ENCODE measurements around the gene ADAMTS14.

The ADAMTS14 gene

DNA sequence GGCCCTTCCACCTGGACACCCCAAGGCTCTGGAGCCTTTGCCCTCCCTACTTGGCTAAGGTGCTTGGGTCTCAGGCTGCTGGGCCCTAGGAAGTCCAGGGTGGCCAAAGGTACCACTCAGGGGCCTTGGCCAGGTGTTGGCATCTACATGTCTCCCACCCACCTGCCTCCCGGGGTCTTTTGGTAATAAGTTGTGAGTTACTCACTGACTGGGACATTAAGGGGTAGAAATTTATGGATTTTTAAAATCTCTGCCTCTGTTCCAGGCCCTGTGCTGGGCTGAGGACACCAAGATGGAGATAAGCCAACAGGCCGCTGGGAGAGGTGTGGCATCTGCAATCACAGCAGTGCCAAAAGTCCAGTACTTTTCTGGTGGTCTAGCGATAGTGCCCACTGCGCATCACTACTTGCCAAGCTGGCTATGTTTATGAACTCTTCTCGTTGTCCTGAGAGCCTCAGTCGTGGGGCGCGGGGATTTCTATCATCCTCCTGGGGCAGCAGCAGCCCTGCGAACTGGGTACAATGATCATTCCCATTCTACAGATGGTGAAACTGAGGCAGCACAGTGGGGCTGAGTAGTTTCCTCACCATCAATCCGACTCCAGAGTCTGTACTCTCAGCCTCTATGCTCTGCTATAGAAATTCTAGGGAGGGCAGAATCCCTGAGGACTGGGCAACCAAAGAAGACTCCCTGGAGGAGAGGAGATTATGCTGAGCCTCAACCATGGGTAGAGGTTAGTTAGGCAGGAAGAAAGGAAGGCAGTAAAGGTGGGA is 76.7 kb downstream of the ADAMTS14 start:
- DNase-seq (ENCODE audit: extremely low spot score), result no peak
- TF ChIP-seq L3MBTL2 (conservative IDR thresholded peaks at IDR 0.05) (no peak), TARDBP (IDR thresholded peaks at IDR 0.05) (no peak), ZNF384 (IDR thresholded peaks at IDR 0.05) (no peak), NFRKB (IDR thresholded peaks at IDR 0.05) (no peak), BHLHE40 (IDR thresholded peaks at IDR 0.05; ENCODE audit: borderline replicate concordance) (no peak)
- CTCF ChIA-PET, result no interaction called here
- POLR2A ChIA-PET, result no interaction called here

DNA sequence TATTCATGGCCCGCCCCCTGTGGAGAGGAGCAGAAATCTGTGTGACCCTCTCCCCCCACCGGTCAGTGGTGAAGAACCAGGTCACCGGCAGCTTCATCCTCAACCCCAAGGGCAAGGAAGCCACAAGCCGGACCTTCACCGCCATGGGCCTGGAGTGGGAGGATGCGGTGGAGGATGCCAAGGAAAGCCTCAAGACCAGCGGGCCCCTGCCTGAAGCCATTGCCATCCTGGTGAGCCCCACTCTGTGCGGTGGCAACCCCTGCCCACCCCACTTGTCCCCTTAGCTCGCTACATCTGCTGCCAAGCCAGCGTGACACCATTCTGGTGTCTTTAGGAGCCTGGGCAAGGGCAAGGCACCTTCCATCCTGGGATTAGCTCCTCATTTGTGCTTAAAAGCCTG is 77.5 kb downstream of the ADAMTS14 start:
- DNase-seq (ENCODE audit: extremely low spot score), result no peak
- ChIA-PET CTCF (no interaction called here), POLR2A (no interaction called here)
- TF ChIP-seq ZNF384 (IDR thresholded peaks at IDR 0.05), result no peak
- no peak for TF ChIP-seq ELF4 (IDR thresholded peaks at IDR 0.05)
- TF ChIP-seq FOXK2 (IDR thresholded peaks at IDR 0.05), result no peak
- TF ChIP-seq CTBP1 (IDR thresholded peaks at IDR 0.05; ENCODE audit: borderline replicate concordance), result no peak
- TF ChIP-seq ARNT (IDR thresholded peaks at IDR 0.05), result no peak
- TF ChIP-seq SP1 (IDR thresholded peaks at IDR 0.05), result no peak
- no peak for TF ChIP-seq LEF1 (IDR thresholded peaks at IDR 0.05; ENCODE audit: borderline replicate concordance)
- TF ChIP-seq FOXM1 (IDR thresholded peaks at IDR 0.05; ENCODE audit: borderline replicate concordance), result no peak
- no peak for TF ChIP-seq FOXA1 (IDR thresholded peaks at IDR 0.05)
- no peak for TF ChIP-seq BHLHE40 (IDR thresholded peaks at IDR 0.05; ENCODE audit: borderline replicate concordance)
- TF ChIP-seq L3MBTL2 (conservative IDR thresholded peaks at IDR 0.05), result no peak
- TF ChIP-seq HDGF (IDR thresholded peaks at IDR 0.05; ENCODE audit: borderline replicate concordance), result no peak
- TF ChIP-seq TARDBP (IDR thresholded peaks at IDR 0.05), result no peak
- TF ChIP-seq SUZ12 (IDR thresholded peaks at IDR 0.05), result no peak
- TF ChIP-seq, protein P1, sequence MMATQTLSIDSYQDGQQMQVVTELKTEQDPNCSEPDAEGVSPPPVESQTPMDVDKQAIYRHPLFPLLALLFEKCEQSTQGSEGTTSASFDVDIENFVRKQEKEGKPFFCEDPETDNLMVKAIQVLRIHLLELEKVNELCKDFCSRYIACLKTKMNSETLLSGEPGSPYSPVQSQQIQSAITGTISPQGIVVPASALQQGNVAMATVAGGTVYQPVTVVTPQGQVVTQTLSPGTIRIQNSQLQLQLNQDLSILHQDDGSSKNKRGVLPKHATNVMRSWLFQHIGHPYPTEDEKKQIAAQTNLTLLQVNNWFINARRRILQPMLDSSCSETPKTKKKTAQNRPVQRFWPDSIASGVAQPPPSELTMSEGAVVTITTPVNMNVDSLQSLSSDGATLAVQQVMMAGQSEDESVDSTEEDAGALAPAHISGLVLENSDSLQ (IDR thresholded peaks at IDR 0.05), result no peak
- no peak for TF ChIP-seq NFRKB (IDR thresholded peaks at IDR 0.05)

DNA sequence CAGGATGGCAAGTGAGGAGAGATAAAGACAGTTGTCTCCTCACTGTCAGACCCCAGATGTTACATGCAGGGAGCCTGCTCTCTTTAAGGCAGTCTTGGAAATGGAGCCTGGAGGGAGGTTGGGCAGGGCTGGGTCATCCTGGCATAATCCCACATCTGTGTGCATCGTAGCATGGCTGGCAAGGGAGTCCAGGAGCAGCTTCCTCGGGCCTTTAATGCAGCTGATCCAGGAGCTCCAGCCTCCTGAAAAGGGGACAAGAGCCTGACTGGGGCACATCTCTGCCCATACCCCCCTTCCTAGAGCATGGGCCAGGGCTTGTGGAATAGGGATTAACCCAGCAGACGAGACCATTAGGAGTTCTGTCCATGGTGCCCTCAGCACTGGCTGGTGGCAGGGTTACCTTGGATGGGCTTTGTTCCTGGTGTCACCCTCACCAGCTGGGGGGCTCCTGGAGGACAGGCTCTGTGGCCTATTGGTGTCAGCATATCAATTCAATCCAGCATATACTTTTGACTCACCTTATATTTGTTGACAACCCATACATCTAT is 77.9 kb downstream of the ADAMTS14 start:
- POLR2A ChIA-PET, result no interaction called here
- TF ChIP-seq ZNF384 (IDR thresholded peaks at IDR 0.05) (no peak), TARDBP (IDR thresholded peaks at IDR 0.05) (no peak), ELF4 (IDR thresholded peaks at IDR 0.05) (no peak), ARNT (IDR thresholded peaks at IDR 0.05) (no peak), FOXM1 (IDR thresholded peaks at IDR 0.05; ENCODE audit: borderline replicate concordance) (no peak), FOXK2 (IDR thresholded peaks at IDR 0.05) (no peak), NFRKB (IDR thresholded peaks at IDR 0.05) (no peak), SP1 (IDR thresholded peaks at IDR 0.05) (no peak), CTBP1 (IDR thresholded peaks at IDR 0.05; ENCODE audit: borderline replicate concordance) (no peak), HDGF (IDR thresholded peaks at IDR 0.05; ENCODE audit: borderline replicate concordance) (no peak), SUZ12 (IDR thresholded peaks at IDR 0.05) (no peak), BHLHE40 (IDR thresholded peaks at IDR 0.05; ENCODE audit: borderline replicate concordance) (no peak), FOXA1 (IDR thresholded peaks at IDR 0.05) (no peak), L3MBTL2 (conservative IDR thresholded peaks at IDR 0.05) (no peak), LEF1 (IDR thresholded peaks at IDR 0.05; ENCODE audit: borderline replicate concordance) (no peak)
- TF ChIP-seq, protein P1 (IDR thresholded peaks at IDR 0.05), result no peak
- no peak for DNase-seq (ENCODE audit: extremely low spot score)
- CTCF ChIA-PET, result no interaction called here

DNA sequence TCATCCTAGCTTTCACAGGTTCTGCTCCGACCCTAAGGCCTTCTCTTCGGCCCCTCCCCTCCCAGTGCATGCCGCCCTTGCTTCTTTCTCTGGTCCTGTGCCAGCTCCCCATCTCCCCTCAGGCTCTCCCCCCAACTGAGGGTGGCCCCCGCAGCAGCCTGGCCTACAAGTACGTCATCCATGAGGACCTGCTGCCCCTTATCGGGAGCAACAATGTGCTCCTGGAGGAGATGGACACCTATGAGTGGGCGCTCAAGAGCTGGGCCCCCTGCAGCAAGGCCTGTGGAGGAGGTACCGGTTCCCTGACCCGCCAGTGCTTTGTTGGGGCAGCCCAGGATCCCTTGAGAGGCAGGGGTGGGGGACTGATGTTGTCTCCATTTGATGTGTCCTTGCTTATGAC is 79.0 kb downstream of the ADAMTS14 start:
- DNase-seq (ENCODE audit: extremely low spot score), result no peak
- ChIA-PET CTCF (no interaction called here), POLR2A (no interaction called here)
- TF ChIP-seq NFRKB (IDR thresholded peaks at IDR 0.05), result no peak
- TF ChIP-seq TARDBP (IDR thresholded peaks at IDR 0.05), result no peak
- no peak for TF ChIP-seq ARNT (IDR thresholded peaks at IDR 0.05)
- TF ChIP-seq FOXA1 (IDR thresholded peaks at IDR 0.05), result no peak
- no peak for TF ChIP-seq ELF4 (IDR thresholded peaks at IDR 0.05)
- no peak for TF ChIP-seq LEF1 (IDR thresholded peaks at IDR 0.05; ENCODE audit: borderline replicate concordance)

DNA sequence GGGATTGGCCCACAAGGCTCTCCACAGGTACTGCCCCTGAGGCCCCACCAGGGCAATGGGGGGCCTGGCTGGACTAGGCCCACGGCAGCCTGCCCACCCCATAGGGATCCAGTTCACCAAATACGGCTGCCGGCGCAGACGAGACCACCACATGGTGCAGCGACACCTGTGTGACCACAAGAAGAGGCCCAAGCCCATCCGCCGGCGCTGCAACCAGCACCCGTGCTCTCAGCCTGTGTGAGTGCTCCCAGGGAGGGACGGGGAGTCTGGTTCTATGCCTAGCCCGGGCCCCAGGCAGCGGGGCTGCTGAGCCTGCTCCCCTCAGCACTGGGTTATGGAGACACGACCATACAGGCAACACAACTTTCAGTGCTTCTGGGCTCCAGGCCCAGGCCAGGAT is 79.7 kb downstream of the ADAMTS14 start:
- POLR2A ChIA-PET, result no interaction called here
- no peak for DNase-seq (ENCODE audit: extremely low spot score)
- TF ChIP-seq SUZ12 (IDR thresholded peaks at IDR 0.05) (no peak), LEF1 (IDR thresholded peaks at IDR 0.05; ENCODE audit: borderline replicate concordance) (no peak), CTBP1 (IDR thresholded peaks at IDR 0.05; ENCODE audit: borderline replicate concordance) (no peak), TARDBP (IDR thresholded peaks at IDR 0.05) (no peak), FOXK2 (IDR thresholded peaks at IDR 0.05) (no peak), FOXA1 (IDR thresholded peaks at IDR 0.05) (no peak), ZNF384 (IDR thresholded peaks at IDR 0.05) (no peak), ARNT (IDR thresholded peaks at IDR 0.05) (no peak), NFRKB (IDR thresholded peaks at IDR 0.05) (no peak), SP1 (IDR thresholded peaks at IDR 0.05) (no peak), L3MBTL2 (conservative IDR thresholded peaks at IDR 0.05) (no peak), FOXM1 (IDR thresholded peaks at IDR 0.05; ENCODE audit: borderline replicate concordance) (no peak), HDGF (IDR thresholded peaks at IDR 0.05; ENCODE audit: borderline replicate concordance) (no peak)
- TF ChIP-seq, protein P1 (IDR thresholded peaks at IDR 0.05), result no peak
- CTCF ChIA-PET, result no interaction called here

DNA sequence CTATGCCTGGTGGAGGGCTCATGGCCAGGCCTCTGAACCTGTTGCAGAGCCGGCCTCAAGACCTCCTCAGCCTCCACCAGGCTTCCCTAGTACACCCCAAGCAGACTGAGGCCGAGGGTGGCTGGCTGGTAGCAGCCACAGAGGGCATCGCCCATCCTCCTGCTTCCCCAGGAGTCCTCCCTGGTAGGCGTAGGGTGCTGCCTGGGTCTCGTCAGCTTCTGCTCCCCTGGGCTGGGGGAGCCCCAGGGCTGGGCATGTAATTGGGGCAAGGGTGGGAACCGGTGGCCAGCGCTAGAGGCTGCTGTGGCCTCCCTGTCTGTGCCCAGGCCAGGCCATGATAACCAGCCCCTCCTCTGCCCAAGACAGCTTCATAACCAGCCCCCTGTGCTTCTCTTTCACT is 80.3 kb downstream of the ADAMTS14 start:
- DNase-seq (ENCODE audit: extremely low spot score), result no peak
- ChIA-PET POLR2A (no interaction called here), CTCF (interaction anchor here (0.7 kb wide), 1 partner anchor 197 kb away, joined by 3 read pairs; no protein-coding TSS in a partner anchor)
- TF ChIP-seq CTBP1 (IDR thresholded peaks at IDR 0.05; ENCODE audit: borderline replicate concordance) (no peak), TARDBP (IDR thresholded peaks at IDR 0.05) (no peak), FOXK2 (IDR thresholded peaks at IDR 0.05) (no peak), FOXM1 (IDR thresholded peaks at IDR 0.05; ENCODE audit: borderline replicate concordance) (no peak), BHLHE40 (IDR thresholded peaks at IDR 0.05; ENCODE audit: borderline replicate concordance) (no peak), ZNF384 (IDR thresholded peaks at IDR 0.05) (no peak), ARNT (IDR thresholded peaks at IDR 0.05) (no peak), ELF4 (IDR thresholded peaks at IDR 0.05) (no peak), NFRKB (IDR thresholded peaks at IDR 0.05) (no peak), LEF1 (IDR thresholded peaks at IDR 0.05; ENCODE audit: borderline replicate concordance) (no peak), HDGF (IDR thresholded peaks at IDR 0.05; ENCODE audit: borderline replicate concordance) (no peak), L3MBTL2 (conservative IDR thresholded peaks at IDR 0.05) (no peak), FOXA1 (IDR thresholded peaks at IDR 0.05) (no peak), SUZ12 (IDR thresholded peaks at IDR 0.05) (no peak), SP1 (IDR thresholded peaks at IDR 0.05) (no peak)
- TF ChIP-seq, protein P1 (IDR thresholded peaks at IDR 0.05), result no peak

Data from HEK293T (cell line).